ENCODE results near the gene ABHD17C. TPM values are rescaled to one million over a fixed set of nuclear protein-coding genes. Genes with fewer than 3 reads are reported as not detected.

ABHD17C gene
- total RNA-seq, 2 donors from 2014 or later, result 20.9 to 21.5 TPM

DNA sequence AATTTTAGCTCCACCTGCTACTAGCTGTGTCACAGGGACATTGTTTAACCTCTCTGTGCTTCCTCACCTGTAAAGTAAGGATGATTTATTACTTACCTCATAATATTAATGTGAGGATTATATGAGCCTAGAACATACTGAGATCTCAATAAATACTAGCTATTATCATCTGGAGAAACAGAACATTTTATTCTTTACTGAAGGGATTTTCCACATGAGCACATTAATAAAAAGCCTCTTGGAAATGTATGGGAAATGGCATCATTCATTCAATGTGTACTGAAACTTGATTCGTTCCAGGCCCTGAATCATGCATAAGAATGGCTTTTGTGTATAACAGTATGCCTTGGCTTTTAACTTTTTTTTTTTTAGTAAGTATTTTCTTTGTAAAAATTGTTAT, 73.0 kb downstream of the ABHD17C start:
- Mint-ChIP-seq H3K27ac (no peak overlapping the region), H3K27me3 (ENCODE audit: insufficient read depth) (no peaks in the 10 kb centered on the region), H3K4me1 (peaks cover 2% of the 10 kb centered on the region), H3K9me3 (no peaks in the 10 kb centered on the region), H3K36me3 (ENCODE audit: low read depth) (no peaks in the 10 kb centered on the region), H3K4me3 (no peak overlapping the region)
- Histone ChIP-seq H3K4me3 (ENCODE audit: low read length) (no peak overlapping the region), H3K27me3 (ENCODE audit: control insufficient read depth, insufficient read depth, low read length, poor library complexity, severe bottlenecking) (no peaks in the 10 kb centered on the region), H3K27ac (ENCODE audit: low read depth, low read length) (no peak overlapping the region), H3K36me3 (ENCODE audit: control insufficient read depth, insufficient read depth, low read length) (no peaks in the 10 kb centered on the region), H3K9me3 (ENCODE audit: control insufficient read depth, low read length) (no peaks in the 10 kb centered on the region), H3K9ac (ENCODE audit: extremely low read depth, low read length, poor library complexity, severe bottlenecking) (no peak overlapping the region), H3K4me1 (ENCODE audit: control insufficient read depth, insufficient read depth, low read length) (no peaks in the 10 kb centered on the region)
- TF ChIP-seq, protein P1, sequence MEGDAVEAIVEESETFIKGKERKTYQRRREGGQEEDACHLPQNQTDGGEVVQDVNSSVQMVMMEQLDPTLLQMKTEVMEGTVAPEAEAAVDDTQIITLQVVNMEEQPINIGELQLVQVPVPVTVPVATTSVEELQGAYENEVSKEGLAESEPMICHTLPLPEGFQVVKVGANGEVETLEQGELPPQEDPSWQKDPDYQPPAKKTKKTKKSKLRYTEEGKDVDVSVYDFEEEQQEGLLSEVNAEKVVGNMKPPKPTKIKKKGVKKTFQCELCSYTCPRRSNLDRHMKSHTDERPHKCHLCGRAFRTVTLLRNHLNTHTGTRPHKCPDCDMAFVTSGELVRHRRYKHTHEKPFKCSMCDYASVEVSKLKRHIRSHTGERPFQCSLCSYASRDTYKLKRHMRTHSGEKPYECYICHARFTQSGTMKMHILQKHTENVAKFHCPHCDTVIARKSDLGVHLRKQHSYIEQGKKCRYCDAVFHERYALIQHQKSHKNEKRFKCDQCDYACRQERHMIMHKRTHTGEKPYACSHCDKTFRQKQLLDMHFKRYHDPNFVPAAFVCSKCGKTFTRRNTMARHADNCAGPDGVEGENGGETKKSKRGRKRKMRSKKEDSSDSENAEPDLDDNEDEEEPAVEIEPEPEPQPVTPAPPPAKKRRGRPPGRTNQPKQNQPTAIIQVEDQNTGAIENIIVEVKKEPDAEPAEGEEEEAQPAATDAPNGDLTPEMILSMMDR (conservative IDR thresholded peaks at IDR 0.05), result no peak
- no peak for DNase-seq
- WGBS, 2 experiments (ENCODE audit: insufficient coverage in 1 of 2, insufficient read length in 1 of 2), result 78 to 95% methylated on average over 1 of the region's 1 CpG

DNA sequence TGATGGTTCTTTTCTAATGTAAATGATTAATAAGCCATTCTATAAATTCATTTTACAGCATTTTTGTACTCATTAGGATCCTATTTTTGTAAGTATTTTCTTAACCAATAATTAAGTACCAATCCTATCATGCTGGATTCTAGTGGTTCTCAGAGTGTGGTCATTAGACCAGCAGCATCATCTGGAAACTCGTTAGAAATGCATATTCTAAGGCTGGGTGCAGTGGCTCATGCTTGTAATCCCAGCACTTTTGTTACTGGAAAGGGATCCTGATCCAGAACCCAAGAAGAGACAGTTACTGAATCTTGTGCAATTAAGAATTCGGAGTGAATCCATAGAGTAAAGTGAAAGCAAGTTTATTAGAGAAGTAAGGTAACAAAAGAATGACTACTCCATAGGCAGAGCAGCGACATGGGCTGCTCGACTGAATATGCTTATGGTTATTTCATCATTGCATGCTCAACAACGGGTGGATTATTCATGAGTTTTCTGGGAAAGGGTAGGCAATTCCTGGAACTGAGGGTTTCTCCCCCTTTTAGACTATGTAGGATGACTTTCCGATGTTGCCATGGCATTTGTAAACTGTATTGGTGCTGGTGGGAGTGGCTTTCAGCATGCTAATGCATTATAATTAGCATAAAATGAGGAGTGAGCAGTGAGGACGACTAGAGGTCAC, 74.2 kb downstream of the ABHD17C start:
- WGBS, 2 experiments (ENCODE audit: insufficient coverage in 1 of 2, insufficient read length in 1 of 2), result 87 to 93% methylated on average over 6 to 7 of the region's 7 CpGs

DNA sequence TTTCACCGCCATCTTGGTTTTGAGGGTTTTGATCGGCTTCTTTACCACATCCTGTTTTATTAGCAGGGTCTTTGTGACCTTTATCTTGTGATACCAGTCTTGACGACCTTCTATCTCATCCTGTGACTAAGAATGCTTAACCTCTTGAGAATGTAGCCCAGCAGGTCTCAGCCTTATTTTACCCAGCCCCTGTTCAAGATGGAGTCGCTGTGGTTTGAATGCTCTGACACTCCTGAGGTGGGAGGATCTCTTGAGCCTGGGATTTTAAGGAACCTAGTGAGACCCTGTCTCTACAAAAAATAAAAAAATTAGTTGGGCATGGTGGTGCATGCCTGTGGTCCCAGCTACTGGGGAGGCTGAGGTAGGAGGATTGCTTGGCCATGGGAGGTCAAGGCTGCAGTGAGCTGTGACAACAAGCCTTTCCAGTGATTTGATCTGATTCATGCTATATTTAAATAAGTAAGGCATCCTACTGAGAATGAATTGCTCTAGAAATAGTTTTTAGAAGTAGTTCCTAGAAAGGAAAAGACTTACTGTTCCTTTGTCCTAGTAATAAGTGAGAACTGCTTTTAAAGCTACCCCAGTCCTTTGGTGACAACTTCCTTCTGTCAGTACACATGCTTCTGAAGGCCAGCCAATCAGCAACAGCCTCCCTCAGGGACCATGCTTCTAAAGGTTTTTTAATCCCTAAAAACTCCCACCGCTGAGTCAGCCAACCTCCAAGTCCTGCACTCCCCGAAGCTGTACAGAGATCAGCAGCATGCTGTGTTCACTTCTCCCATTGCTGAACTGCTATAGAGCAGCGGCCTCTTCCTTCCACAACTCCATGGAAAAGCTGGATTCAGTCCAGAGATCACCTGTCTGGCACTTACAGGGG, 75.0 kb downstream of the ABHD17C start:
- 86 to 99% methylated on average over 6 to 7 of the region's 7 CpGs for WGBS, 2 experiments (ENCODE audit: insufficient coverage in 1 of 2, insufficient read length in 1 of 2)
- no peaks in the 10 kb centered on the region for H3K27me3 ChIP-seq (ENCODE audit: control insufficient read depth, insufficient read depth, low read length, poor library complexity, severe bottlenecking)
- Mint-ChIP-seq H3K4me1 (peaks cover 2% of the 10 kb centered on the region), H3K36me3 (ENCODE audit: low read depth) (no peaks in the 10 kb centered on the region), H3K27ac (no peak overlapping the region), H3K4me3 (no peak overlapping the region), H3K9me3 (no peaks in the 10 kb centered on the region), H3K27me3 (ENCODE audit: insufficient read depth) (no peaks in the 10 kb centered on the region)
- TF ChIP-seq, protein P1 (conservative IDR thresholded peaks at IDR 0.05), result no peak
- no peaks in the 10 kb centered on the region for H3K9me3 ChIP-seq (ENCODE audit: control insufficient read depth, low read length)
- no peak overlapping the region for H3K4me3 ChIP-seq (ENCODE audit: low read length)
- H3K27ac ChIP-seq (ENCODE audit: low read depth, low read length), result no peak overlapping the region
- no peak overlapping the region for H3K9ac ChIP-seq (ENCODE audit: extremely low read depth, low read length, poor library complexity, severe bottlenecking)
- no peaks in the 10 kb centered on the region for H3K36me3 ChIP-seq (ENCODE audit: control insufficient read depth, insufficient read depth, low read length)
- no peaks in the 10 kb centered on the region for H3K4me1 ChIP-seq (ENCODE audit: control insufficient read depth, insufficient read depth, low read length)
- no peak for DNase-seq

More for the DNA sequence above, 74.2 kb downstream of the ABHD17C start:
- H3K27me3 ChIP-seq (ENCODE audit: control insufficient read depth, insufficient read depth, low read length, poor library complexity, severe bottlenecking), result no peaks in the 10 kb centered on the region
- TF ChIP-seq, protein P1 (conservative IDR thresholded peaks at IDR 0.05), result no peak
- no peaks in the 10 kb centered on the region for H3K36me3 ChIP-seq (ENCODE audit: control insufficient read depth, insufficient read depth, low read length)
- Mint-ChIP-seq H3K4me3 (no peak overlapping the region), H3K9me3 (no peaks in the 10 kb centered on the region), H3K36me3 (ENCODE audit: low read depth) (no peaks in the 10 kb centered on the region), H3K27me3 (ENCODE audit: insufficient read depth) (no peaks in the 10 kb centered on the region), H3K4me1 (peaks cover 2% of the 10 kb centered on the region), H3K27ac (no peak overlapping the region)
- H3K4me1 ChIP-seq (ENCODE audit: control insufficient read depth, insufficient read depth, low read length), result no peaks in the 10 kb centered on the region
- H3K9me3 ChIP-seq (ENCODE audit: control insufficient read depth, low read length), result no peaks in the 10 kb centered on the region
- no peak overlapping the region for H3K9ac ChIP-seq (ENCODE audit: extremely low read depth, low read length, poor library complexity, severe bottlenecking)
- no peak overlapping the region for H3K4me3 ChIP-seq (ENCODE audit: low read length)
- H3K27ac ChIP-seq (ENCODE audit: low read depth, low read length), result no peak overlapping the region
- DNase-seq, result no peak
